GM21786 (cell line): ENCODE data around the gene ZNF609.
"Not testable (repeated sequence)": the region's sequence is repeated elsewhere in the genome, so short reads cannot be mapped to it uniquely, and the experiment has no call there.

Source experiments
- ATAC-seq: cut with Tn5 transposase; IDR thresholded peaks from one replicate; pipeline ENCODE4 v1.9.1; 2021; ENCODE audit not compliant: unreplicated experiment

The ZNF609 gene

GRCh38 chr15:64617727-64618126 lies 157.3 kb downstream of the ZNF609 start:
- ATAC-seq = no peak

GRCh38 chr15:64618138-64618537 lies 157.8 kb downstream of the ZNF609 start:
- no peak for ATAC-seq

GRCh38 chr15:64618540-64618939 lies 158.2 kb downstream of the ZNF609 start:
- ATAC-seq = no peak

- ATAC-seq = no peak
Observed at GRCh38 chr15:64619880-64620839, 159.8 kb downstream of the ZNF609 start.

- ATAC-seq = no peak
Observed at GRCh38 chr15:64621056-64621455, 160.7 kb downstream of the ZNF609 start.

GRCh38 chr15:64622410-64623260 lies 162.3 kb downstream of the ZNF609 start:
- ATAC-seq = peak; percentile 75

- ATAC-seq = no peak
Observed at GRCh38 chr15:64623347-64623996, 163.1 kb downstream of the ZNF609 start.

- no peak for ATAC-seq
Observed at GRCh38 chr15:64624242-64624641, 163.9 kb downstream of the ZNF609 start.

GRCh38 chr15:64629063-64629462 lies 168.7 kb downstream of the ZNF609 start:
- ATAC-seq = no peak

GRCh38 chr15:64630396-64631107 lies 170.2 kb downstream of the ZNF609 start:
- ATAC-seq = no peak

GRCh38 chr15:64632639-64633038 lies 172.3 kb downstream of the ZNF609 start:
- ATAC-seq = not testable (repeated sequence)

GRCh38 chr15:64633332-64633731 lies 173.0 kb downstream of the ZNF609 start:
- ATAC-seq = no peak

- ATAC-seq = peak; percentile 80
Observed at GRCh38 chr15:64634027-64634426, 173.6 kb downstream of the ZNF609 start.

GRCh38 chr15:64634576-64635498 lies 174.5 kb downstream of the ZNF609 start:
- ATAC-seq = peak; percentile 41

- peak; percentile 8 for ATAC-seq
Observed at GRCh38 chr15:64635499-64636495, 175.4 kb downstream of the ZNF609 start.

- no peak for ATAC-seq
Observed at GRCh38 chr15:64636556-64636955, 176.2 kb downstream of the ZNF609 start.

GRCh38 chr15:64637412-64637811 lies 177.0 kb downstream of the ZNF609 start:
- ATAC-seq = no peak

GRCh38 chr15:64639744-64640143 lies 179.4 kb downstream of the ZNF609 start:
- ATAC-seq = not testable (repeated sequence)
